Right atrium auricular region (tissue), 2 donors: ENCODE results near the gene LIFR. TPM values are rescaled to one million over a fixed set of nuclear protein-coding genes. Genes with fewer than 3 reads are reported as not detected.
A peak's percentile ranks its signal among the peaks of the same experiment; 100 is the strongest.

Experiments
- DNase-seq: peaks from one replicate; pipeline ENCODE4 v3.0.0-alpha.2; 2019; ENCODE audit warnings: low spot score
- H3K27ac ChIP-seq, 2 donors: fragments of 200-600 bp; sonication (generic); 1 replicate in 1 of 2; 2 replicates in 1 of 2; pipeline ENCODE4 v1.5.1; 2016 to 2019
- H3K27me3 ChIP-seq, 2 donors: fragments of 200-600 bp; sonication (generic); one replicate each; pipeline versions ENCODE4 v1.5.1 to v1.6.0; 2017 to 2019
- H3K36me3 ChIP-seq: fragments of 200-600 bp; sonication (generic); one replicate; pipeline ENCODE4 v1.5.1; 2016
- H3K4me1 ChIP-seq, 2 donors: fragments of 200-600 bp; sonication (generic); one replicate each; pipeline versions ENCODE4 v1.5.1 to v1.6.0; 2017 to 2019
- H3K4me3 ChIP-seq, 2 donors: fragments of 200-600 bp; sonication (generic); 1 replicate in 1 of 2; 2 replicates in 1 of 2; pipeline ENCODE4 v1.5.1; 2017 to 2019; ENCODE audit warnings: mild to moderate bottlenecking in 1 of 2, moderate library complexity in 1 of 2
- H3K9me3 ChIP-seq, 2 donors: fragments of 200-600 bp; sonication (generic); one replicate each; pipeline ENCODE4 v1.5.1; 2019
- total RNA-seq, 2 donors: library from RNA; depleted of rRNA; stranded (reverse); fragments of >200 nt; gene quantifications; one replicate each; pipeline ENCODE4 v1.1.0, GENCODE V29; 2016
- TF ChIP-seq, protein P1 (sequence below), 2 donors: fragments of 200-600 bp; sonication (generic); IDR thresholded peaks; one replicate each; pipeline ENCODE4 v1.5.1; 2019; ENCODE audit warnings: antibody characterized with exemption in 2 of 2

Gene LIFR
- total RNA-seq, 2 donors from 2014 or later: 38.9 to 58.0 TPM

GRCh38 chr5:38483805-38484398 lies 72.5 kb downstream of the LIFR start:
- Histone ChIP-seq H3K9me3 (no peaks in the 10 kb centered on the region), H3K36me3 (peaks cover 43% of the 10 kb centered on the region), H3K4me3 (no peak overlapping the region), H3K4me1 (no peaks in the 10 kb centered on the region), H3K27me3 (no peaks in the 10 kb centered on the region), H3K27ac (no peak overlapping the region)
- DNase-seq: no peak
- TF ChIP-seq, protein P1, sequence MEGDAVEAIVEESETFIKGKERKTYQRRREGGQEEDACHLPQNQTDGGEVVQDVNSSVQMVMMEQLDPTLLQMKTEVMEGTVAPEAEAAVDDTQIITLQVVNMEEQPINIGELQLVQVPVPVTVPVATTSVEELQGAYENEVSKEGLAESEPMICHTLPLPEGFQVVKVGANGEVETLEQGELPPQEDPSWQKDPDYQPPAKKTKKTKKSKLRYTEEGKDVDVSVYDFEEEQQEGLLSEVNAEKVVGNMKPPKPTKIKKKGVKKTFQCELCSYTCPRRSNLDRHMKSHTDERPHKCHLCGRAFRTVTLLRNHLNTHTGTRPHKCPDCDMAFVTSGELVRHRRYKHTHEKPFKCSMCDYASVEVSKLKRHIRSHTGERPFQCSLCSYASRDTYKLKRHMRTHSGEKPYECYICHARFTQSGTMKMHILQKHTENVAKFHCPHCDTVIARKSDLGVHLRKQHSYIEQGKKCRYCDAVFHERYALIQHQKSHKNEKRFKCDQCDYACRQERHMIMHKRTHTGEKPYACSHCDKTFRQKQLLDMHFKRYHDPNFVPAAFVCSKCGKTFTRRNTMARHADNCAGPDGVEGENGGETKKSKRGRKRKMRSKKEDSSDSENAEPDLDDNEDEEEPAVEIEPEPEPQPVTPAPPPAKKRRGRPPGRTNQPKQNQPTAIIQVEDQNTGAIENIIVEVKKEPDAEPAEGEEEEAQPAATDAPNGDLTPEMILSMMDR (IDR thresholded peaks at IDR 0.05): no peak

DNA sequence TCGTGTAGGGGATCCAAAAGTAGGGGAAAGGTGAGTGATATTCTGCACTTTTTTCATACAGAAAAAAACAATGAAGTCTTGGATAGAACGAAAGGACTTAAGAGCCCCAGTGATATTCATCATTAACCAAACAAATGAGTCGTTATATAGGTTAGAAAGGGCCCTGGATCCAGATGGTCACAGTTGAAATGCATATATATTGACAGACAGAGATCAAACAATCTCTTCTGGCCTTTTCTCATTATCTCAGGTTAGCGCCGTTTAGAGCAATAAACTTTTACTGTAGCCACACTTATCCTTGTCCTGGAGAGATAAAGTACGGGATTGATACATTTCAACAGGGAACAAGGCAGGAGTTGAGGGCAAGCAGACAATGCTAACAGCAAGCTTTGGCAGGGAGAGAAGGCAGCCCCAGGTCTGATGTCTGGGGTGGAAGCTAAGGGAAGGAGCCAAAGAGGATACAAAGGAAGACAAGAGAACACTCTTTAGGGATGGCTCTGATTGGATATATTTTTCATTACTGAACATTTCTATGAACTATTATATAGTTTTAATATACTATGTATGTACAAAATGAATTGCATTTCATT lies 77.0 kb downstream of the LIFR start:
- TF ChIP-seq, protein P1 (IDR thresholded peaks at IDR 0.05): no peak
- Histone ChIP-seq H3K4me1 (no peaks in the 10 kb centered on the region), H3K27me3 (no peaks in the 10 kb centered on the region), H3K27ac (no peak overlapping the region), H3K36me3 (peaks cover 32% of the 10 kb centered on the region), H3K9me3 (no peaks in the 10 kb centered on the region), H3K4me3 (no peak overlapping the region)
- no peak for DNase-seq

- H3K27me3 ChIP-seq: no peaks in the 10 kb centered on the region
Measured at GRCh38 chr5:38478878-38479277, 77.6 kb downstream of the LIFR start.

GRCh38 chr5:38478166-38478565 lies 78.3 kb downstream of the LIFR start:
- H3K9me3 ChIP-seq: no peaks in the 10 kb centered on the region
- no peaks in the 10 kb centered on the region for H3K27me3 ChIP-seq
- no peak overlapping the region for H3K27ac ChIP-seq
- peaks cover 25% of the 10 kb centered on the region for H3K36me3 ChIP-seq
- peaks cover 0 to 6% of the 10 kb centered on the region in 2 donors for H3K4me1 ChIP-seq
- TF ChIP-seq, protein P1 (IDR thresholded peaks at IDR 0.05): no peak
- no peak overlapping the region for H3K4me3 ChIP-seq
- no peak for DNase-seq

More at GRCh38 chr5:38478878-38479277, 77.6 kb downstream of the LIFR start:
- Histone ChIP-seq H3K9me3 (no peaks in the 10 kb centered on the region), H3K27ac (no peak overlapping the region), H3K36me3 (peaks cover 28% of the 10 kb centered on the region), H3K4me3 (no peak overlapping the region), H3K4me1 (no peaks in the 10 kb centered on the region)
- no peak for DNase-seq
- TF ChIP-seq, protein P1 (IDR thresholded peaks at IDR 0.05): no peak

DNA sequence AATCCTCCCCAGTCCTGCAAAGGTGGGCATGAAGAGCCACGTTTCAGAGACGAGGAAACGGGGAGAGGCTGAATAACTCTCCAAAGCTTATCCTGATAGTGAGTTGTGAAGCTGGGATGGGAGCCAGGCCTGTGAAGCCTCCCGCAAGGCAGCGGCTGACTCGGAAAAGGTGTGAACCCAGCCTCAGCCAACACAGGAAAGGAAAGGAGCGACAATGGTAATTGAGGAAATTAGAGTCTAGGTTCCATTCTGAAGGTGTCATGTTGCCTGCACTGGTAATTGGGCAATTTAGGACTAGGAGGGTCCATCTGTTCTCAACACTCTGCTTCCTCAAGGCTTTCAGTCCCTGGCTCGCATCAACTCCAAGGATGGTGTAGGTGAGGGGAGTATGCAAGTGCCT lies 83.4 kb downstream of the LIFR start:
- H3K4me3 ChIP-seq: no peak overlapping the region
- peaks cover 0 to 42% of the 10 kb centered on the region in 2 donors for H3K4me1 ChIP-seq
- no peaks in the 10 kb centered on the region for H3K36me3 ChIP-seq
- DNase-seq: no peak
- no peaks in the 10 kb centered on the region for H3K9me3 ChIP-seq
- no peaks in the 10 kb centered on the region for H3K27me3 ChIP-seq
- peak overlapping the region in 1 of 2 donors; percentile 29 for H3K27ac ChIP-seq
- TF ChIP-seq, protein P1 (IDR thresholded peaks at IDR 0.05): no peak
